ENCODE results near the gene NPB. TPM values are rescaled to one million over a fixed set of nuclear protein-coding genes. Genes with fewer than 3 reads are reported as not detected.
A peak's percentile ranks its signal among the peaks of the same experiment; 100 is the strongest.

The NPB gene
- total and polyA plus RNA-seq, 4 donors: 1.1 to 4.4 (median 3.0) TPM

GRCh38 chr17:81905424-81905875 is 3.4 kb downstream of the NPB start:
- no peak overlapping the region for H3K27ac ChIP-seq (ENCODE audit: low read depth, low read length)
- H3K27me3 ChIP-seq (ENCODE audit: control insufficient read depth, insufficient read depth, low read length): peaks cover 3% of the 10 kb centered on the region
- peaks cover 81% of the 10 kb centered on the region for H3K36me3 ChIP-seq (ENCODE audit: control insufficient read depth, insufficient read depth, low read length)
- 92% methylated on average over 16 of the region's 16 CpGs for WGBS (ENCODE audit: insufficient coverage)
- no peak for DNase-seq (ENCODE audit: low read depth in 4 of 6, low spot score in 6 of 6)
- no peaks in the 10 kb centered on the region for H3K9me3 ChIP-seq (ENCODE audit: control insufficient read depth, insufficient read depth, low read length)
- H3K4me3 ChIP-seq (ENCODE audit: low read depth, low read length): no peak overlapping the region
- H3K4me1 ChIP-seq (ENCODE audit: control insufficient read depth, insufficient read depth, low read length): peaks cover 34% of the 10 kb centered on the region

- Histone ChIP-seq H3K4me3 (ENCODE audit: low read depth, low read length) (no peak overlapping the region), H3K27me3 (ENCODE audit: control insufficient read depth, insufficient read depth, low read length) (peaks cover 3% of the 10 kb centered on the region), H3K4me1 (ENCODE audit: control insufficient read depth, insufficient read depth, low read length) (peaks cover 38% of the 10 kb centered on the region), H3K36me3 (ENCODE audit: control insufficient read depth, insufficient read depth, low read length) (peaks cover 77% of the 10 kb centered on the region), H3K9me3 (ENCODE audit: control insufficient read depth, insufficient read depth, low read length) (no peaks in the 10 kb centered on the region), H3K27ac (ENCODE audit: low read depth, low read length) (no peak overlapping the region)
- WGBS (ENCODE audit: insufficient coverage): 98% methylated on average over 8 of the region's 10 CpGs
- DNase-seq (ENCODE audit: low read depth in 4 of 6, low spot score in 6 of 6): no peak
These were observed 4.0 kb downstream of the NPB start for GRCh38 chr17:81905993-81906392.

GRCh38 chr17:81906476-81907218 is 4.6 kb downstream of the NPB start:
- peaks cover 73% of the 10 kb centered on the region for H3K36me3 ChIP-seq (ENCODE audit: control insufficient read depth, insufficient read depth, low read length)
- H3K27me3 ChIP-seq (ENCODE audit: control insufficient read depth, insufficient read depth, low read length): no peaks in the 10 kb centered on the region
- DNase-seq (ENCODE audit: low read depth in 4 of 6, low spot score in 6 of 6): no peak
- no peaks in the 10 kb centered on the region for H3K9me3 ChIP-seq (ENCODE audit: control insufficient read depth, insufficient read depth, low read length)
- 93% methylated on average over 15 of the region's 15 CpGs for WGBS (ENCODE audit: insufficient coverage)
- H3K27ac ChIP-seq (ENCODE audit: low read depth, low read length): no peak overlapping the region
- peaks cover 34% of the 10 kb centered on the region for H3K4me1 ChIP-seq (ENCODE audit: control insufficient read depth, insufficient read depth, low read length)
- H3K4me3 ChIP-seq (ENCODE audit: low read depth, low read length): no peak overlapping the region

- H3K4me3 ChIP-seq (ENCODE audit: low read depth, low read length): no peak overlapping the region
- H3K4me1 ChIP-seq (ENCODE audit: control insufficient read depth, insufficient read depth, low read length): peaks cover 34% of the 10 kb centered on the region
- H3K27ac ChIP-seq (ENCODE audit: low read depth, low read length): no peak overlapping the region
- 94% methylated on average over 19 of the region's 26 CpGs for WGBS (ENCODE audit: insufficient coverage)
- H3K9me3 ChIP-seq (ENCODE audit: control insufficient read depth, insufficient read depth, low read length): no peaks in the 10 kb centered on the region
- DNase-seq (ENCODE audit: low read depth in 4 of 6, low spot score in 6 of 6): no peak
- H3K27me3 ChIP-seq (ENCODE audit: control insufficient read depth, insufficient read depth, low read length): no peaks in the 10 kb centered on the region
- H3K36me3 ChIP-seq (ENCODE audit: control insufficient read depth, insufficient read depth, low read length): peaks cover 79% of the 10 kb centered on the region
These were observed 5.4 kb downstream of the NPB start for GRCh38 chr17:81907219-81908145.

- Histone ChIP-seq H3K4me1 (ENCODE audit: control insufficient read depth, insufficient read depth, low read length) (peaks cover 24% of the 10 kb centered on the region), H3K27ac (ENCODE audit: low read depth, low read length) (no peak overlapping the region), H3K36me3 (ENCODE audit: control insufficient read depth, insufficient read depth, low read length) (peaks cover 80% of the 10 kb centered on the region), H3K4me3 (ENCODE audit: low read depth, low read length) (no peak overlapping the region), H3K27me3 (ENCODE audit: control insufficient read depth, insufficient read depth, low read length) (no peaks in the 10 kb centered on the region), H3K9me3 (ENCODE audit: control insufficient read depth, insufficient read depth, low read length) (no peaks in the 10 kb centered on the region)
- 90% methylated on average over 8 of the region's 11 CpGs for WGBS (ENCODE audit: insufficient coverage)
- no peak for DNase-seq (ENCODE audit: low read depth in 4 of 6, low spot score in 6 of 6)
These were observed 6.8 kb downstream of the NPB start for GRCh38 chr17:81908793-81909192.

- Histone ChIP-seq H3K4me1 (ENCODE audit: control insufficient read depth, insufficient read depth, low read length) (peaks cover 24% of the 10 kb centered on the region), H3K4me3 (ENCODE audit: low read depth, low read length) (no peak overlapping the region), H3K36me3 (ENCODE audit: control insufficient read depth, insufficient read depth, low read length) (peaks cover 80% of the 10 kb centered on the region), H3K27me3 (ENCODE audit: control insufficient read depth, insufficient read depth, low read length) (no peaks in the 10 kb centered on the region), H3K9me3 (ENCODE audit: control insufficient read depth, insufficient read depth, low read length) (no peaks in the 10 kb centered on the region), H3K27ac (ENCODE audit: low read depth, low read length) (no peak overlapping the region)
- WGBS (ENCODE audit: insufficient coverage): 90% methylated on average over 12 of the region's 12 CpGs
- DNase-seq (ENCODE audit: low read depth in 4 of 6, low spot score in 6 of 6): no peak
These were observed 7.2 kb downstream of the NPB start for GRCh38 chr17:81909231-81909630.

GRCh38 chr17:81909966-81910839 is 8.2 kb downstream of the NPB start:
- H3K36me3 ChIP-seq (ENCODE audit: control insufficient read depth, insufficient read depth, low read length): peaks cover 80% of the 10 kb centered on the region
- DNase-seq (ENCODE audit: low read depth in 4 of 6, low spot score in 6 of 6): no peak
- H3K27ac ChIP-seq (ENCODE audit: low read depth, low read length): no peak overlapping the region
- H3K4me3 ChIP-seq (ENCODE audit: low read depth, low read length): peak overlapping the region; percentile 59
- WGBS (ENCODE audit: insufficient coverage): 32% methylated on average over 21 of the region's 23 CpGs
- H3K27me3 ChIP-seq (ENCODE audit: control insufficient read depth, insufficient read depth, low read length): no peaks in the 10 kb centered on the region
- H3K4me1 ChIP-seq (ENCODE audit: control insufficient read depth, insufficient read depth, low read length): peaks cover 24% of the 10 kb centered on the region
- H3K9me3 ChIP-seq (ENCODE audit: control insufficient read depth, insufficient read depth, low read length): no peaks in the 10 kb centered on the region

GRCh38 chr17:81910840-81911276 is 8.8 kb downstream of the NPB start:
- peak overlapping the region; percentile 59 for H3K4me3 ChIP-seq (ENCODE audit: low read depth, low read length)
- no peaks in the 10 kb centered on the region for H3K27me3 ChIP-seq (ENCODE audit: control insufficient read depth, insufficient read depth, low read length)
- 0% methylated on average over 55 of the region's 55 CpGs for WGBS (ENCODE audit: insufficient coverage)
- peak in 1 of 6 donors; percentile 11 for DNase-seq (ENCODE audit: low read depth in 4 of 6, low spot score in 6 of 6)
- peaks cover 80% of the 10 kb centered on the region for H3K36me3 ChIP-seq (ENCODE audit: control insufficient read depth, insufficient read depth, low read length)
- H3K27ac ChIP-seq (ENCODE audit: low read depth, low read length): no peak overlapping the region
- peaks cover 24% of the 10 kb centered on the region for H3K4me1 ChIP-seq (ENCODE audit: control insufficient read depth, insufficient read depth, low read length)
- no peaks in the 10 kb centered on the region for H3K9me3 ChIP-seq (ENCODE audit: control insufficient read depth, insufficient read depth, low read length)
